ENCODE results near the gene YPEL3.

Gene YPEL3

GRCh38 chr16:30054959-30055553 lies 41.0 kb downstream of the YPEL3 start:
- Histone ChIP-seq H3K4me2 (peak overlapping the region in 7 of 11 experiments; percentile 91 to 99 (median 97); a peak in 3 of 22 replicates), H3K36me3 (peaks cover 0 to 12% (median 5%) of the 10 kb centered on the region in 11 experiments; a peak in 5 of 22 replicates), H4K20me1 (no peaks in the 10 kb centered on the region; a peak in 1 of 22 replicates), H3K9me3 (replicated peaks in 1 of 11) (no peaks in the 10 kb centered on the region), H3K27ac (no peak overlapping the region), H3K4me1 (peaks cover 18 to 41% (median 37%) of the 10 kb centered on the region in 10 experiments), H3K27me3 (no peaks in the 10 kb centered on the region), H3K9ac (peak overlapping the region in 6 of 11 experiments; percentile 7 to 85 (median 38); a peak in 6 of 22 replicates), H3K4me3 (no peak overlapping the region)
- TF ChIP-seq Cebpa-rat (IDR thresholded peaks at IDR 0.05): no peak

GRCh38 chr16:30054451-30054850 lies 41.6 kb downstream of the YPEL3 start:
- H3K4me2 ChIP-seq: peak overlapping the region in 10 of 11 experiments; percentile 91 to 100 (median 98); a peak in 14 of 22 replicates
- peak overlapping the region in 7 of 11 experiments; percentile 1 to 90 (median 44); a peak in 6 of 22 replicates for H3K9ac ChIP-seq
- H3K36me3 ChIP-seq: peaks cover 0 to 6% (median 0%) of the 10 kb centered on the region in 11 experiments; a peak in 4 of 22 replicates
- no peak overlapping the region; a peak in 1 of 20 replicates for H3K4me3 ChIP-seq
- no peaks in the 10 kb centered on the region; a peak in 1 of 22 replicates for H4K20me1 ChIP-seq
- no peak overlapping the region for H3K27ac ChIP-seq
- no peaks in the 10 kb centered on the region for H3K27me3 ChIP-seq
- no peaks in the 10 kb centered on the region for H3K9me3 ChIP-seq (replicated peaks in 1 of 11)
- peaks cover 18 to 41% (median 36%) of the 10 kb centered on the region in 10 experiments for H3K4me1 ChIP-seq
- no peak for TF ChIP-seq Cebpa-rat (IDR thresholded peaks at IDR 0.05)

- H3K9me3 ChIP-seq (replicated peaks in 1 of 11): no peaks in the 10 kb centered on the region
- H3K4me1 ChIP-seq: peaks cover 18 to 41% (median 36%) of the 10 kb centered on the region in 10 experiments
- H3K4me3 ChIP-seq: peak overlapping the region; percentile 75 to 89 (median 79)
- H3K4me2 ChIP-seq: peak overlapping the region; percentile 91 to 100 (median 98)
- no peak for TF ChIP-seq Cebpa-rat (IDR thresholded peaks at IDR 0.05)
- H3K27ac ChIP-seq: peak overlapping the region in 10 of 11 experiments; percentile 30 to 89 (median 85); a peak in 18 of 22 replicates
- H4K20me1 ChIP-seq: no peaks in the 10 kb centered on the region; a peak in 1 of 22 replicates
- H3K36me3 ChIP-seq: no peaks in the 10 kb centered on the region
- H3K27me3 ChIP-seq: no peaks in the 10 kb centered on the region
- H3K9ac ChIP-seq: peak overlapping the region; percentile 74 to 90 (median 85)
These were observed 42.5 kb downstream of the YPEL3 start for GRCh38 chr16:30053376-30054015.

GRCh38 chr16:30052671-30053372 lies 43.2 kb downstream of the YPEL3 start:
- H3K27ac ChIP-seq: peak overlapping the region in 10 of 11 experiments; percentile 30 to 89 (median 85); a peak in 19 of 22 replicates
- no peaks in the 10 kb centered on the region for H3K9me3 ChIP-seq (replicated peaks in 1 of 11)
- H3K9ac ChIP-seq: peak overlapping the region; percentile 74 to 90 (median 85)
- peaks cover 18 to 41% (median 36%) of the 10 kb centered on the region in 10 experiments for H3K4me1 ChIP-seq
- H3K36me3 ChIP-seq: no peaks in the 10 kb centered on the region
- H3K4me2 ChIP-seq: peak overlapping the region; percentile 91 to 100 (median 98)
- 0 out of 22 replicates have a peak, but pooled peaks of 1 of the 11 experiments have one; percentile 4 for TF ChIP-seq Cebpa-rat (IDR thresholded peaks at IDR 0.05)
- H3K4me3 ChIP-seq: peak overlapping the region; percentile 75 to 89 (median 79)
- no peaks in the 10 kb centered on the region for H3K27me3 ChIP-seq
- no peaks in the 10 kb centered on the region; a peak in 1 of 22 replicates for H4K20me1 ChIP-seq

- Histone ChIP-seq H3K27me3 (no peaks in the 10 kb centered on the region), H3K9me3 (replicated peaks in 1 of 11) (no peaks in the 10 kb centered on the region), H3K4me3 (no peak overlapping the region), H3K27ac (peak overlapping the region in 8 of 11 experiments; percentile 74 to 89 (median 86); a peak in 13 of 22 replicates), H3K4me2 (peak overlapping the region; percentile 91 to 100 (median 98); a peak in 19 of 22 replicates), H3K4me1 (peaks cover 18 to 49% (median 38%) of the 10 kb centered on the region in 10 experiments), H4K20me1 (no peaks in the 10 kb centered on the region; a peak in 1 of 22 replicates), H3K9ac (peak overlapping the region in 7 of 11 experiments; percentile 78 to 90 (median 87); a peak in 12 of 22 replicates), H3K36me3 (no peaks in the 10 kb centered on the region)
- no peak for TF ChIP-seq Cebpa-rat (IDR thresholded peaks at IDR 0.05)
These were observed 44.5 kb downstream of the YPEL3 start for GRCh38 chr16:30051518-30051917.

GRCh38 chr16:30049871-30050270 lies 46.1 kb downstream of the YPEL3 start:
- no peaks in the 10 kb centered on the region for H3K9me3 ChIP-seq (replicated peaks in 1 of 11)
- H3K4me2 ChIP-seq: no peak overlapping the region
- H4K20me1 ChIP-seq: no peaks in the 10 kb centered on the region
- no peak overlapping the region for H3K27ac ChIP-seq
- H3K4me3 ChIP-seq: no peak overlapping the region
- H3K36me3 ChIP-seq: no peaks in the 10 kb centered on the region
- no peak for TF ChIP-seq Cebpa-rat (IDR thresholded peaks at IDR 0.05)
- no peak overlapping the region for H3K9ac ChIP-seq
- peaks cover 15 to 44% (median 34%) of the 10 kb centered on the region in 10 experiments for H3K4me1 ChIP-seq
- no peaks in the 10 kb centered on the region for H3K27me3 ChIP-seq

GRCh38 chr16:30046588-30046987 lies 49.4 kb downstream of the YPEL3 start:
- H3K4me2 ChIP-seq: no peak overlapping the region
- peaks cover 0 to 15% (median 8%) of the 10 kb centered on the region in 10 experiments; a peak in 18 of 20 replicates for H3K4me1 ChIP-seq
- no peak overlapping the region for H3K27ac ChIP-seq
- no peaks in the 10 kb centered on the region for H3K9me3 ChIP-seq (replicated peaks in 1 of 11)
- H4K20me1 ChIP-seq: no peaks in the 10 kb centered on the region
- H3K36me3 ChIP-seq: no peaks in the 10 kb centered on the region
- no peak for TF ChIP-seq Cebpa-rat (IDR thresholded peaks at IDR 0.05)
- no peaks in the 10 kb centered on the region for H3K27me3 ChIP-seq
- H3K9ac ChIP-seq: no peak overlapping the region
- H3K4me3 ChIP-seq: no peak overlapping the region

- no peak overlapping the region for H3K4me3 ChIP-seq
- peaks cover 0 to 11% (median 4%) of the 10 kb centered on the region in 10 experiments; a peak in 8 of 20 replicates for H3K4me1 ChIP-seq
- H3K9ac ChIP-seq: no peak overlapping the region
- H3K27me3 ChIP-seq: no peaks in the 10 kb centered on the region
- H3K4me2 ChIP-seq: no peak overlapping the region
- H4K20me1 ChIP-seq: no peaks in the 10 kb centered on the region
- H3K27ac ChIP-seq: no peak overlapping the region
- H3K36me3 ChIP-seq: no peaks in the 10 kb centered on the region
- no peaks in the 10 kb centered on the region for H3K9me3 ChIP-seq (replicated peaks in 1 of 11)
- TF ChIP-seq Cebpa-rat (IDR thresholded peaks at IDR 0.05): no peak
These were observed 49.8 kb downstream of the YPEL3 start for GRCh38 chr16:30046178-30046577.
